ENCODE data around the gene RNF212B. TPM values are rescaled to one million over a fixed set of nuclear protein-coding genes. Genes with fewer than 3 reads are reported as not detected.

Gene RNF212B
- total and polyA plus RNA-seq, 2 experiments from 2014 or later: not detected

DNA sequence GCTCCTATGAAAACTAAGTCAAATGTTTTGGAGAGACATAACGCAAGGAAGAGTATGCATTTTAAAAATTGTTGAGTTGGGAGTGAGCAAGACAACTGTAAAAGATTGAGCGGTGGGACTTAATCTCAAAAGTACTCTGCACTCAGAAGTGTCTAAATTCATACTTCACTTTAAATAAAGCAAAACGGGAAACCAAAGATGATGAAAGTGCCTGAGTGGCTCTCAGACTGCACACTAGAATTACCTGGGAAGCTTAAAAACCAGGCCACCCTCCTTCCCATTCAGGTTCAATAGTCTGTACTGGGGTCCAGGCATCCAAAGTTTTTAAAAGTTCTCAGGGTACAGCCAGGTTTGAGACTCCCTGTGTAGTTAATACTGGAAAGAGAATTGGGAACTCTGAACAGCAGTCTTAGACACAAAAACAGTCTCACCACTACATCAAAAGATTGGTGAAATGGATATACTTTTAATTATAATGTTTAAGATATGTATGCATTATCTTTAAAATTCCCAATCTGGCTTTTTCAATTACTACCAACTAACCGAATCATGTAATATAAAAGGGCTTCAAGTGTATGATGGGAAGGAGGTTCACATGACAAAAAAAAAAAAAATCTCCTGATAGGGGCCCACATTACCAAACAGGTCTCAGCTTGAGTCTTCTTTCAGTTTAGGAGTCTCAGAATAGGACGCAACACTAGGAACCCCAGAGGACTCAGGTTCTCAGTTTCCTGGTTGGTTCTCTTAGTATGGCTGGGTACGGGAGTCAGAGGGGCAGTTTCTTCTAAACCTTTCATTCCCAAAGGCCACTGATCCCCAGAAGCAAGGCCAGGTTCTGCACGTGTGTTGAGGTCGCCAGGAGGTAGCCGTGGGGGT is 47.2 kb downstream of the RNF212B start:
- 23 to 25% methylated on average over 9 of the region's 9 CpGs for WGBS, 2 experiments (ENCODE audit: low coverage in 1 of 2, low lambda C conversion rate in 2 of 2, missing lambda C conversion rate in 2 of 2)
- peaks cover 15% of the 10 kb centered on the region for H3K4me1 ChIP-seq (ENCODE audit: insufficient read depth)
- peaks cover 29% of the 10 kb centered on the region for H3K79me2 ChIP-seq (ENCODE audit: insufficient read depth)
- peak overlapping the region; percentile 92 for H3K4me2 ChIP-seq (ENCODE audit: unreplicated experiment)
- H3K27me3 ChIP-seq (replicated peaks; ENCODE audit: insufficient read depth): no peaks in the 10 kb centered on the region
- no peaks in the 10 kb centered on the region for H3K9me3 ChIP-seq (ENCODE audit: low read depth)
- no peaks in the 10 kb centered on the region for H4K20me1 ChIP-seq (ENCODE audit: insufficient read depth)
- H3K27ac ChIP-seq: peak overlapping the region; percentile 39
- H3F3A ChIP-seq (ENCODE audit: insufficient read depth): peaks cover 7% of the 10 kb centered on the region
- TF ChIP-seq EZH2 (IDR thresholded peaks at IDR 0.05; ENCODE audit: insufficient read depth, poor library complexity, severe bottlenecking) (no peak), EZH2phosphoT487 (IDR thresholded peaks at IDR 0.05; ENCODE audit: insufficient read depth, low read depth) (no peak)
- H3K9ac ChIP-seq: peak overlapping the region; percentile 89
- no peaks in the 10 kb centered on the region for H3K9me2 ChIP-seq (ENCODE audit: insufficient read depth)
- H3K4me3 ChIP-seq: peak overlapping the region; percentile 88
- DNase-seq: peak; percentile 51
- H3K36me3 ChIP-seq (ENCODE audit: low read depth): no peaks in the 10 kb centered on the region
- peak overlapping the region; percentile 95 for H2AFZ ChIP-seq
- in situ Hi-C loops (cut with MboI): no loop called here

DNA sequence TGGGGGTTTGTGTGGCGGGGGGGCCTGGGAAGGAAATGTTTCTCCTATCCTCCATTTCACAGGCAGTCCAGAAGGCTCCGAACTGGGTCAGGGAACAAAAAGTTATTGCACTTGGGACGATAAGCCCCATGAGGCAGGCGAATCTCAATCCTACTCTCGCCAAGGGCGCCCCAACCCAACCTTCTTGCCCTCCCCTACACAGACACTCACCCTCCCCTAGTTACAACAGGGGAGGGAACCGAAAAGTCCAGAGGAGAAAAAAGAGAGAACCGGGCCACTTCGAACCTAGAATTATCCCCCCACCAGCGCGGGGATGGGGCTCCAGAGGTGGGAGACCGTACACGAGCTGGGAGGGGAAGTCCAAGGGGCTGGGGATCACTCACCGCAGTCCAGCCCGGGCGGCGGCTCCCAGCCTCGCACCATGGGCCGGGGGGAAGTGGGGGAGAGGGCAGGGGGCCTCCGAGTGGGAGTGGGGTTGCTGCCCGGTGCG is 47.8 kb downstream of the RNF212B start:
- TF ChIP-seq EZH2 (IDR thresholded peaks at IDR 0.05; ENCODE audit: insufficient read depth, poor library complexity, severe bottlenecking) (no peak), EZH2phosphoT487 (IDR thresholded peaks at IDR 0.05; ENCODE audit: insufficient read depth, low read depth) (no peak)
- Histone ChIP-seq H2AFZ (peak overlapping the region; percentile 95), H3K36me3 (ENCODE audit: low read depth) (no peaks in the 10 kb centered on the region), H3K27me3 (replicated peaks; ENCODE audit: insufficient read depth) (no peaks in the 10 kb centered on the region), H3K9me2 (ENCODE audit: insufficient read depth) (no peaks in the 10 kb centered on the region), H3K9ac (peak overlapping the region; percentile 89), H3F3A (ENCODE audit: insufficient read depth) (peaks cover 7% of the 10 kb centered on the region), H3K4me3 (peak overlapping the region; percentile 88), H3K9me3 (ENCODE audit: low read depth) (no peaks in the 10 kb centered on the region), H3K27ac (peak overlapping the region; percentile 39), H3K79me2 (ENCODE audit: insufficient read depth) (peaks cover 24% of the 10 kb centered on the region), H4K20me1 (ENCODE audit: insufficient read depth) (no peaks in the 10 kb centered on the region), H3K4me1 (ENCODE audit: insufficient read depth) (peaks cover 15% of the 10 kb centered on the region), H3K4me2 (ENCODE audit: unreplicated experiment) (peak overlapping the region; percentile 92)
- WGBS, 2 experiments (ENCODE audit: low coverage in 1 of 2, low lambda C conversion rate in 2 of 2, missing lambda C conversion rate in 2 of 2): 0% methylated on average over 9 to 21 of the region's 22 CpGs
- peak; percentile 42 for DNase-seq
- in situ Hi-C loops (cut with MboI): no loop called here

DNA sequence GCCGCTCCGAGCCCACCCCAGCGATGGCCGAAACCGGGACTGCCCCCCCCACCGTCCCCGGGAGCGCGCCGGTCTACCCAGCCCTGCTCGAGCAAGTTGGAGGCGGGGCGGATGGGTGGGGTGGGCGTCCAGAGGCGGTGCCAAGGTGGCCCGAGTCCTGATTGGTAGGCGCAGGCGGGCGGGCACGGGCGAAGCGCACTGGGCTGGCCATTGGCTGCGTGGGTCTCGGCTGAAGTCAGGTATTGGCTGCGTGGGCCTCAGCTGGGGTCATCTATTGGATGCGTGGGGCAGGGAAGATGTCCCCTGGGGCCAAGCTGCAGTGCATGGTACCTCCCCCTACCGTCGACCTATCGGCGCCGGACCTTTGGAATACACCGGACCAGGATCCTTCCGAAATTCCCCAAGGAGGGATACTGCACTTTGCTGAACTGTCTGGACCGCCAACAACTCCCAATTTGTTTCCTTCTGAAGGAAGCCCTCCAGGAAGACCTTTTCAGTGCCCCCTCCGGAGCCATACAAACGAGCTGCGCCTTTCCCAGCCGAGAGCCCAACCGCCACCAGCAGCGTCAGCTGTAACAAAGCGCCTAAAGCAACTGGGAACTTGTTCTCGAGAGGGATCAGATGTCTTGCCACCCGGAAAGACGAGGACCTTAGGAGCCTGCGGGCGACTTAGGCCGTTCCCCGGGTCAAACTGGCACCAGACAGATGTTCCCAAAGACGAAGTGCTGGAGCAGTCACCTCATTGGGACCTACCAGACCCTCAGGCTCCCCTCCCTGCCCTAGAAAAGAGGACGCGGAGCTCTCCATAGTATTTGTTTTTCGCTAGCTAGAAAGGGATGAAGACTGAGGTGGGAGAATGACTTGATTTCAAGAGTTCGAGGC is 48.5 kb downstream of the RNF212B start, which contains the start of gene HOMEZ:
Gene HOMEZ (minus strand): TSS at position 113 of the 882 bp plus-strand sequence. CDS start 180 bp downstream, outside the sequence.
- no peaks in the 10 kb centered on the region for H3K9me2 ChIP-seq (ENCODE audit: insufficient read depth)
- in situ Hi-C loops (cut with MboI): no loop called here
- H3K4me1 ChIP-seq (ENCODE audit: insufficient read depth): peaks cover 15% of the 10 kb centered on the region
- H4K20me1 ChIP-seq (ENCODE audit: insufficient read depth): no peaks in the 10 kb centered on the region
- H3K9me3 ChIP-seq (ENCODE audit: low read depth): no peaks in the 10 kb centered on the region
- H3K4me3 ChIP-seq: peak within 1 kb of the TSS; percentile 88
- peaks cover 7% of the 10 kb centered on the region for H3F3A ChIP-seq (ENCODE audit: insufficient read depth)
- H3K27ac ChIP-seq: peak within 1 kb of the TSS; percentile 84
- peak within 1 kb of the TSS; percentile 89 for H3K9ac ChIP-seq
- H3K4me2 ChIP-seq (ENCODE audit: unreplicated experiment): peak within 1 kb of the TSS; percentile 92
- peaks cover 24% of the 10 kb centered on the region for H3K79me2 ChIP-seq (ENCODE audit: insufficient read depth)
- WGBS, 2 experiments (ENCODE audit: low coverage in 1 of 2, low lambda C conversion rate in 2 of 2, missing lambda C conversion rate in 2 of 2): 3% methylated on average over 34 to 51 of the region's 53 CpGs
- peak; percentile 100 for DNase-seq
- H3K36me3 ChIP-seq (ENCODE audit: low read depth): no peaks in the 10 kb centered on the region
- no peak for TF ChIP-seq EZH2phosphoT487 (IDR thresholded peaks at IDR 0.05; ENCODE audit: insufficient read depth, low read depth)
- no peak for TF ChIP-seq EZH2 (IDR thresholded peaks at IDR 0.05; ENCODE audit: insufficient read depth, poor library complexity, severe bottlenecking)
- H3K27me3 ChIP-seq (replicated peaks; ENCODE audit: insufficient read depth): no peaks in the 10 kb centered on the region
- H2AFZ ChIP-seq: peak within 1 kb of the TSS; percentile 95

DNA sequence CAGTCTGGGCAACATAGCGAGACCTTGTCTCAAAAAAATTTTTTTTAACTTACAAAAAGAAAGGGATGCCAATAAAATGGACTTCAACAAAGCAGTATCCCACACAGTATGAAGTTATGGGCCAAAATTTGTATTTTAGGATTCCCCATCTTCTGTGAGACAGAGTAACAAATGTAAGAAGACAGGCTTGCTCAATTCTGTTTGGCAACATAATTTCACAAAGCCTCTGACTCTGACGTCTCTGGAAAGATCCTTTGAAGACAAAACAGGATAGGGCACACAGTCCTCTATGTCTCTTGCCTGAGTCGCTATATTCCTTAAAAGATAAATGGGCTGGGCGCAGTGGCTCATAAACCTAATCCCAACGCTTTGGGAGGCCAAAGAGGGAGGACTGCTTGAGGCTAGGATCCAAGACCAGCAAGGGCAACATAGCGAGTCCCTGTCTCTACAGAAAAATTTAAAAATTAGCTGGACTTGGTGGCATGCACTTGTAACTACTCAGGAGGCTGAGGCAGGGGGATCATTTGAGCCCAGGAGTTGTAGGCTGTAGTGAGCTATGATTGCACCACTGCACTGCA is 49.3 kb downstream of the RNF212B start:
- Histone ChIP-seq H3K4me2 (ENCODE audit: unreplicated experiment) (peak overlapping the region; percentile 87), H3K27ac (peak overlapping the region; percentile 84), H3K4me1 (ENCODE audit: insufficient read depth) (peaks cover 15% of the 10 kb centered on the region), H3K9me3 (ENCODE audit: low read depth) (no peaks in the 10 kb centered on the region), H2AFZ (peak overlapping the region; percentile 95), H3K27me3 (replicated peaks; ENCODE audit: insufficient read depth) (no peaks in the 10 kb centered on the region), H3K36me3 (ENCODE audit: low read depth) (no peaks in the 10 kb centered on the region), H3K4me3 (peak overlapping the region; percentile 88), H3K9ac (peak overlapping the region; percentile 79), H3K79me2 (ENCODE audit: insufficient read depth) (peaks cover 23% of the 10 kb centered on the region), H3K9me2 (ENCODE audit: insufficient read depth) (no peaks in the 10 kb centered on the region), H3F3A (ENCODE audit: insufficient read depth) (peaks cover 7% of the 10 kb centered on the region), H4K20me1 (ENCODE audit: insufficient read depth) (no peaks in the 10 kb centered on the region)
- WGBS, 2 experiments (ENCODE audit: low coverage in 1 of 2, low lambda C conversion rate in 2 of 2, missing lambda C conversion rate in 2 of 2): 74% methylated on average over 6 of the region's 6 CpGs
- in situ Hi-C loops (cut with MboI): no loop called here
- DNase-seq: peak; percentile 41
- TF ChIP-seq EZH2phosphoT487 (IDR thresholded peaks at IDR 0.05; ENCODE audit: insufficient read depth, low read depth): no peak
- TF ChIP-seq EZH2 (IDR thresholded peaks at IDR 0.05; ENCODE audit: insufficient read depth, poor library complexity, severe bottlenecking): no peak
